ENCODE measurements around the gene JAK1.

- TF ChIP-seq POLR2AphosphoS5 (IDR thresholded peaks at IDR 0.05), result no peak
- no peak for TF ChIP-seq CTCF (IDR thresholded peaks at IDR 0.05)
- no peak for TF ChIP-seq POLR2A (IDR thresholded peaks at IDR 0.05)
These were observed 111.7 kb downstream of the JAK1 start for GRCh38 chr1:64854674-64855073.
